ENCODE data around the gene VEZT.

VEZT gene

GRCh38 chr12:95271465-95271864, 53.9 kb downstream of the VEZT start:
- H3K27me3 ChIP-seq (ENCODE audit: insufficient read depth, poor library complexity, severe bottlenecking), result no peaks in the 10 kb centered on the region
- no peak overlapping the region for H3K27ac ChIP-seq (replicated peaks)
- no peak for DNase-seq (ENCODE audit: low read depth in 1 of 2, low spot score in 1 of 2)
- TF ChIP-seq SPI1 (IDR thresholded peaks at IDR 0.05; ENCODE audit: borderline replicate concordance, low read depth), result no peak
- no peak for TF ChIP-seq GABPA (IDR thresholded peaks at IDR 0.05; ENCODE audit: low read depth)
- TF ChIP-seq REST (IDR thresholded peaks at IDR 0.05; ENCODE audit: insufficient replicate concordance, low read depth), result no peak
- no peak for TF ChIP-seq POLR2AphosphoS5 (IDR thresholded peaks at IDR 0.05; ENCODE audit: low read depth)
- no peak for TF ChIP-seq CTCF (IDR thresholded peaks at IDR 0.05; ENCODE audit: insufficient read depth, low read length)
- H3K4me3 ChIP-seq (replicated peaks; ENCODE audit: insufficient read depth, low read length), result no peak overlapping the region

GRCh38 chr12:95277139-95277538, 59.5 kb downstream of the VEZT start:
- no peak overlapping the region for H3K4me3 ChIP-seq (replicated peaks; ENCODE audit: insufficient read depth, low read length)

GRCh38 chr12:95279856-95280255, 62.2 kb downstream of the VEZT start:
- no peak overlapping the region for H3K27ac ChIP-seq (replicated peaks)
- H3K4me3 ChIP-seq (replicated peaks; ENCODE audit: insufficient read depth, low read length), result no peak overlapping the region
- H3K27me3 ChIP-seq (ENCODE audit: insufficient read depth, poor library complexity, severe bottlenecking), result no peaks in the 10 kb centered on the region
- DNase-seq (ENCODE audit: low read depth in 1 of 2, low spot score in 1 of 2), result no peak
- TF ChIP-seq SPI1 (IDR thresholded peaks at IDR 0.05; ENCODE audit: borderline replicate concordance, low read depth) (no peak), GABPA (IDR thresholded peaks at IDR 0.05; ENCODE audit: low read depth) (no peak), CTCF (IDR thresholded peaks at IDR 0.05; ENCODE audit: insufficient read depth, low read length) (no peak), POLR2AphosphoS5 (IDR thresholded peaks at IDR 0.05; ENCODE audit: low read depth) (no peak), REST (IDR thresholded peaks at IDR 0.05; ENCODE audit: insufficient replicate concordance, low read depth) (no peak)

More at GRCh38 chr12:95277139-95277538, 59.5 kb downstream of the VEZT start:
- Histone ChIP-seq H3K27ac (replicated peaks) (no peak overlapping the region), H3K27me3 (ENCODE audit: insufficient read depth, poor library complexity, severe bottlenecking) (no peaks in the 10 kb centered on the region)
- no peak for DNase-seq (ENCODE audit: low read depth in 1 of 2, low spot score in 1 of 2)
- TF ChIP-seq REST (IDR thresholded peaks at IDR 0.05; ENCODE audit: insufficient replicate concordance, low read depth) (no peak), CTCF (IDR thresholded peaks at IDR 0.05; ENCODE audit: insufficient read depth, low read length) (no peak), GABPA (IDR thresholded peaks at IDR 0.05; ENCODE audit: low read depth) (no peak)
